ENCODE data around the gene TMEM131L. TPM values are rescaled to one million over a fixed set of nuclear protein-coding genes. Genes with fewer than 3 reads are reported as not detected.

The TMEM131L gene
- total and polyA plus RNA-seq, 4 donors = 4.9 to 41.3 (median 12.9) TPM

GRCh38 chr4:153465615-153466080 lies 512 bp upstream of the TMEM131L start (continued):
- TF ChIP-seq CTCF (IDR thresholded peaks at IDR 0.05; ENCODE audit: low read depth, low read length, missing input control) = peak; percentile 43

GRCh38 chr4:153466949-153467896 lies 1.1 kb downstream of the TMEM131L start:
- Histone ChIP-seq H3K4me3 (ENCODE audit: low read depth in 1 of 3, low read length in 3 of 3) (peak overlapping the region; percentile 65 to 95 (median 74)), H3K27me3 (ENCODE audit: control insufficient read depth in 4 of 4, insufficient read depth in 4 of 4, low read length in 3 of 4) (no peaks in the 10 kb centered on the region), H3K27ac (ENCODE audit: low read depth in 1 of 2, low read length in 2 of 2) (peak overlapping the region; percentile 94 to 99), H3K9ac (ENCODE audit: low read depth in 1 of 2, low read length in 2 of 2) (peak overlapping the region; percentile 83 to 97), H3K36me3 (ENCODE audit: control insufficient read depth in 4 of 4, insufficient read depth in 3 of 4, low read depth in 1 of 4, low read length in 3 of 4) (no peaks in the 10 kb centered on the region), H3K9me3 (ENCODE audit: control insufficient read depth in 4 of 4, low read length in 3 of 4) (no peaks in the 10 kb centered on the region), H3K4me1 (ENCODE audit: control insufficient read depth in 4 of 4, insufficient read depth in 4 of 4, low read length in 3 of 4) (peaks cover 4 to 54% (median 43%) of the 10 kb centered on the region in 4 donors)
- TF ChIP-seq JUND (IDR thresholded peaks at IDR 0.05) (no peak), TAF1 (conservative IDR thresholded peaks at IDR 0.05) (no peak), GABPA (IDR thresholded peaks at IDR 0.05 in 1 of 2, conservative IDR thresholded peaks at IDR 0.05 in 1 of 2) (peak in 1 of 2 donors; percentile 21), CTCF (IDR thresholded peaks at IDR 0.05; ENCODE audit: low read depth, low read length, missing input control) (no peak), YY1 (IDR thresholded peaks at IDR 0.05) (peak; percentile 61), HNF4G (IDR thresholded peaks at IDR 0.05) (no peak), FOXA2 (IDR thresholded peaks at IDR 0.05) (no peak), ZBTB33 (IDR thresholded peaks at IDR 0.05) (peak; percentile 27), SP1 (IDR thresholded peaks at IDR 0.05) (peak; percentile 65), NR2F2 (IDR thresholded peaks at IDR 0.05) (no peak), REST (IDR thresholded peaks at IDR 0.05) (peak; percentile 76), ATF3 (IDR thresholded peaks at IDR 0.05) (no peak), EGR1 (IDR thresholded peaks at IDR 0.05; ENCODE audit: low read depth in 2 of 2) (peak in 1 of 2 donors; percentile 41), HNF4A (conservative IDR thresholded peaks at IDR 0.05) (peak; percentile 58 to 70), RXRA (IDR thresholded peaks at IDR 0.05) (peak; percentile 76 to 82), MAX (IDR thresholded peaks at IDR 0.05) (peak; percentile 67), FOXA1 (IDR thresholded peaks at IDR 0.05) (peak; percentile 8), RAD21 (IDR thresholded peaks at IDR 0.05) (peak; percentile 44 to 56)
- 3% methylated on average over 43 of the region's 43 CpGs for WGBS
- peak; percentile 79 for DNase-seq (ENCODE audit: low spot score)
